Stimulated activated CD8-positive, alpha-beta memory T cell treated with anti-CD3 and anti-CD28 coated beads, Interleukin-4, amount 100 ng/mL, for 24 hours (primary cell): ENCODE measurements around the gene MSRB2.
"Not testable (repeated sequence)": the region's sequence is repeated elsewhere in the genome, so short reads cannot be mapped to it uniquely, and the experiment has no call there.

Source experiments
- DNase-seq: peaks from one replicate; pipeline ENCODE4 v3.0.0-alpha.2; 2020; ENCODE audit warnings: low read depth

MSRB2 gene

GRCh38 chr10:23095404-23095965 is at the start of gene MSRB2:
MSRB2 (plus strand) TSS chr10:23095579; CDS start chr10:23095609, 30 bp downstream.
- peak; percentile 56 for DNase-seq

DNA sequence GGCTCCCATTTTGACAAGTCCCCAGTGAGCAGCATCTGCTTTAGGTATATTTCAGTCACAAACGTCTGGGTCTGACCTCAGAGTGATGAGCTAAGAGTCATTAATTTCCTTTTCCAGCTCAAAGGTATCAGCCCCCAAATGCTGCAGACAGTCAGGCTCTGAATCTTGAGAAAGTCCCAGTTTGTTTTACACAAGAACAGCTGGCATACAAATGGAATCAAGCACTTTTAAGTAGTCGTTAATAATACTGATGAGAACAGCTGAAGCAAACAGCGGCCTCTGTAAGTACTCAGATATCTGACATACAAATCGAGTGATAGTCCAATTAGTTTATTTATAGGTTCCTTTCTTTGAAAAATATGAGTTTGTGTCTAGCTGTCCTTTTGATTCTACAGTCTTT is 49.4 kb upstream of the MSRB2 start:
- DNase-seq: no peak

GRCh38 chr10:23047201-23048050 is 48.0 kb upstream of the MSRB2 start:
- no peak for DNase-seq

GRCh38 chr10:23048191-23048590 is 47.2 kb upstream of the MSRB2 start:
- DNase-seq: no peak

- DNase-seq: no peak
Observed at GRCh38 chr10:23051278-23051677, 44.1 kb upstream of the MSRB2 start.

GRCh38 chr10:23051855-23052331 is 43.5 kb upstream of the MSRB2 start:
- no peak for DNase-seq

GRCh38 chr10:23053036-23053435 is 42.3 kb upstream of the MSRB2 start:
- DNase-seq: no peak

- DNase-seq: no peak
Observed at GRCh38 chr10:23055424-23056185, 39.8 kb upstream of the MSRB2 start.

- DNase-seq: no peak
Observed at GRCh38 chr10:23056186-23056579, 39.2 kb upstream of the MSRB2 start.

DNA sequence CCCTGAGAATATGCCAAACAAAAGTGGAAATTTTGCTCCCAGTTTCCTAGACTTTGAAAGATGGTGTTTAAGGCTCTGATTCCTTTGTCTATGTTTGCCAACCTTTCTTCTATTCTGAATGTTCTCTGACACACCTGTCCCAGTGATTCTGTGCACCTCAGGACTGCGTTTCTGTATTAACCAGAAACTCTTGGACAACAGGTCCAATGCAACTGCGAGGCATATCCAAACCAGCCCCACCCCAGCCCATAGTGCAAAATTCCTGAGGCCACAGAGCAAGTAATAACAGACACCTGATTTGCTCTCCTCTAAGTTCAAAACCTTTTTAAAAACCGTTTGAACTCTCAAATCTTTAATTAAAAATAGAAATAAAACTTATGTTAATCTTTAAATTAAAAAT is 37.0 kb upstream of the MSRB2 start:
- no peak for DNase-seq

GRCh38 chr10:23060918-23061317 is 34.5 kb upstream of the MSRB2 start:
- no peak for DNase-seq

GRCh38 chr10:23063045-23063972 is 32.1 kb upstream of the MSRB2 start:
- DNase-seq: no peak

- DNase-seq: no peak
Observed at GRCh38 chr10:23063973-23064812, 31.2 kb upstream of the MSRB2 start.

DNA sequence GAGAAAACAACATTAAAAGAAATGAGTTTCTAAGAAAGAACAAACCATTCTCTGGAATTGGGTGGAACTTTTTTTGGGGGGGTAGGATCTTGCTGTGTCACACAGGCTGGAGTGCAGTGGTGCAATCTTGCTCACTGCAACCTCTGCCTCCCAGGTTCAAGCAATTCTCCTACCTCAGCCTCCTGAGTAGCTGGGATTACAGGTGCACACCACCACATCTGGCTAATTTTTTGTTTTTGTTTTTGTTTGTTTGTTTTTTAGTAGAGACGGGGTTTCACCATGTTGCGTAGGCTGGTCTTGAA is 30.6 kb upstream of the MSRB2 start:
- not testable (repeated sequence) for DNase-seq

- no peak for DNase-seq
Observed at GRCh38 chr10:23065181-23065948, 30.0 kb upstream of the MSRB2 start.

- DNase-seq: no peak
Observed at GRCh38 chr10:23067337-23067736, 28.0 kb upstream of the MSRB2 start.

GRCh38 chr10:23067939-23068775 is 27.2 kb upstream of the MSRB2 start:
- peak; percentile 45 for DNase-seq

DNA sequence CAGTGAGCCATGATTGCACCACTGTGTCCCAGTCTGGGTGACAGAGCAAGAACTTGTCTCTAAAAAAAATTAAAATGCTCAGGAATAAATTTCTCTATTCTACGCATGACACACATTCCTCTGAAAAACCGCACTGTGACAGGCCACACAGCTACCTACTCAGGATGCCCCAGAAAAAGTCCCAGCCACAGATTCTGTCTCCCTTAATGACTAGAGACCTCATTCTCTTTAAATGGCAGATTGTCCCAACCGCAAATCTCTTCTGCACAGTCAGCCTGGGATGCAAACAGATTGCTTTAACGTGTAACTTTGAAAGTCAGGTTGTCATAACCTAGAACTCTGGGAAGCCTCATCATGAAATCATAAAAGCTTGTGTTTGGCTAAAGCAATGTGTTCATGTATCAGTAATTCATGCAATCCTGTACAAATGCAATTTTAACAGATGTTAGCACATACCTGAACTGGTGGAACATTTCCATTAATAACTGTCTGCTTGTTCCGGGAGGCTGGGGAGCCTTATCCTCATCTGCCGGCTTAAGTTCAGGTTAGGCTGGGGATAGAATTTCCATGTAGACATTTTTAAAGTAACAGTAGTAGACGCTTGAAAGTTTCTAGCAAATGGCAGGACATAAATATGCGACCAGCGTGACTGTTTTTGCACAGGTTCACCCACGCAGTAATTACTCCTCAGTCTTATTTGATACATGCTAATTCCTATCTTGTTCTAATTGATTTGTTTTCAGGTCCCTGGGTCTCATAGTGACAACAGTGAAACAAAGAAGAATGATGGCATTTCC is 26.2 kb upstream of the MSRB2 start:
- DNase-seq: no peak
